CD4-positive, alpha-beta T cell treated with Interleukin-10 for 1 hour (primary cell): ENCODE results near the gene ATP8B1.

ENCODE experiments used
- DNase-seq: peaks from one replicate; pipeline ENCODE4 v3.0.0-alpha.2; 2020

Gene ATP8B1

GRCh38 chr18:57715073-57715472, 88.0 kb downstream of the ATP8B1 start:
- DNase-seq: no peak

- DNase-seq: no peak
Observed at GRCh38 chr18:57710226-57710625, 92.9 kb downstream of the ATP8B1 start.

- no peak for DNase-seq
Observed at GRCh38 chr18:57709335-57709734, 93.8 kb downstream of the ATP8B1 start.

- DNase-seq: no peak
Observed at GRCh38 chr18:57708288-57708687, 94.8 kb downstream of the ATP8B1 start.

GRCh38 chr18:57705832-57706595, 97.1 kb downstream of the ATP8B1 start:
- no peak for DNase-seq

GRCh38 chr18:57705011-57705410, 98.1 kb downstream of the ATP8B1 start:
- no peak for DNase-seq

- DNase-seq: no peak
Observed at GRCh38 chr18:57698571-57699276, 104.4 kb downstream of the ATP8B1 start.

GRCh38 chr18:57697426-57697825, 105.7 kb downstream of the ATP8B1 start:
- no peak for DNase-seq

GRCh38 chr18:57696271-57696670, 106.8 kb downstream of the ATP8B1 start:
- DNase-seq: no peak

GRCh38 chr18:57691363-57691762, 111.8 kb downstream of the ATP8B1 start:
- DNase-seq: no peak

- no peak for DNase-seq
Observed at GRCh38 chr18:57687970-57688369, 115.1 kb downstream of the ATP8B1 start.

- no peak for DNase-seq
Observed at GRCh38 chr18:57683470-57683869, 119.6 kb downstream of the ATP8B1 start.

- no peak for DNase-seq
Observed at GRCh38 chr18:57677262-57678211, 125.6 kb downstream of the ATP8B1 start.

- DNase-seq: no peak
Observed at GRCh38 chr18:57674891-57675290, 128.2 kb downstream of the ATP8B1 start.

GRCh38 chr18:57670046-57670445, 133.1 kb downstream of the ATP8B1 start:
- no peak for DNase-seq

- DNase-seq: no peak
Observed at GRCh38 chr18:57668021-57668420, 135.1 kb downstream of the ATP8B1 start.

GRCh38 chr18:57666818-57667497, 136.2 kb downstream of the ATP8B1 start:
- no peak for DNase-seq

- no peak for DNase-seq
Observed at GRCh38 chr18:57664568-57665165, 138.4 kb downstream of the ATP8B1 start.

GRCh38 chr18:57660961-57661360, 142.2 kb downstream of the ATP8B1 start:
- no peak for DNase-seq

- DNase-seq: no peak
Observed at GRCh38 chr18:57659460-57660102, 143.5 kb downstream of the ATP8B1 start.

- DNase-seq: no peak
Observed at GRCh38 chr18:57657542-57657941, 145.6 kb downstream of the ATP8B1 start.

GRCh38 chr18:57655740-57656139, 147.4 kb downstream of the ATP8B1 start:
- no peak for DNase-seq
